OCI-LY3 (cell line): ENCODE data around the gene TSTD2.

Experiments used
- EZH2phosphoT487 ChIP-seq: fragments of 200-600 bp; shearing (Covaris generic); IDR thresholded peaks from 2 replicates; pipeline ENCODE4 v1.6.1; 2018; ENCODE audit warnings: antibody characterized with exemption, mixed run types, low read depth
- TF ChIP-seq, protein P1 (sequence below): fragments of 200-600, 300-600 bp; sonication (generic); IDR thresholded peaks from 2 replicates; pipeline ENCODE4 v1.5.1; 2014; ENCODE audit warnings: antibody characterized with exemption, low read length, low read depth

GRCh38 chr9:97553841-97554240, 79.3 kb downstream of the TSTD2 start:
- TF ChIP-seq, protein P1, sequence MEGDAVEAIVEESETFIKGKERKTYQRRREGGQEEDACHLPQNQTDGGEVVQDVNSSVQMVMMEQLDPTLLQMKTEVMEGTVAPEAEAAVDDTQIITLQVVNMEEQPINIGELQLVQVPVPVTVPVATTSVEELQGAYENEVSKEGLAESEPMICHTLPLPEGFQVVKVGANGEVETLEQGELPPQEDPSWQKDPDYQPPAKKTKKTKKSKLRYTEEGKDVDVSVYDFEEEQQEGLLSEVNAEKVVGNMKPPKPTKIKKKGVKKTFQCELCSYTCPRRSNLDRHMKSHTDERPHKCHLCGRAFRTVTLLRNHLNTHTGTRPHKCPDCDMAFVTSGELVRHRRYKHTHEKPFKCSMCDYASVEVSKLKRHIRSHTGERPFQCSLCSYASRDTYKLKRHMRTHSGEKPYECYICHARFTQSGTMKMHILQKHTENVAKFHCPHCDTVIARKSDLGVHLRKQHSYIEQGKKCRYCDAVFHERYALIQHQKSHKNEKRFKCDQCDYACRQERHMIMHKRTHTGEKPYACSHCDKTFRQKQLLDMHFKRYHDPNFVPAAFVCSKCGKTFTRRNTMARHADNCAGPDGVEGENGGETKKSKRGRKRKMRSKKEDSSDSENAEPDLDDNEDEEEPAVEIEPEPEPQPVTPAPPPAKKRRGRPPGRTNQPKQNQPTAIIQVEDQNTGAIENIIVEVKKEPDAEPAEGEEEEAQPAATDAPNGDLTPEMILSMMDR: no peak
- TF ChIP-seq EZH2phosphoT487: no peak
